Chondrocyte (in vitro differentiated cells): ENCODE results near the gene PKD1. TPM values are rescaled to one million over a fixed set of nuclear protein-coding genes. Genes with fewer than 3 reads are reported as not detected.

Experiments
- DNase-seq: peaks from one replicate; pipeline ENCODE4 v3.0.0; 2021; ENCODE audit warnings: mixed read lengths, low spot score
- H3K27ac Mint-ChIP-seq: one replicate; pipeline ENCODE4 v1.8.0; 2021; ENCODE audit warnings: mild to moderate bottlenecking, moderate library complexity, mixed read lengths; ENCODE audit not compliant: unreplicated experiment
- H3K27me3 Mint-ChIP-seq: 2 replicates; pipeline ENCODE4 v1.8.0; 2021; ENCODE audit warnings: low read depth, mixed read lengths
- H3K36me3 Mint-ChIP-seq: 2 replicates; pipeline ENCODE4 v1.8.0; 2021; ENCODE audit warnings: low read depth, mixed read lengths
- H3K4me1 Mint-ChIP-seq: 2 replicates; pipeline ENCODE4 v1.8.0; 2021; ENCODE audit warnings: low read depth, mild to moderate bottlenecking, mixed read lengths
- H3K4me3 Mint-ChIP-seq: one replicate; pipeline ENCODE4 v1.8.0; 2021; ENCODE audit warnings: mild to moderate bottlenecking, moderate library complexity, mixed read lengths; ENCODE audit not compliant: unreplicated experiment
- H3K9me3 Mint-ChIP-seq: 2 replicates; pipeline ENCODE4 v1.8.0; 2021; ENCODE audit warnings: low read depth, mixed read lengths
- total RNA-seq: library from RNA; stranded (reverse); gene quantifications from 3 replicates; pipeline ENCODE4 v1.2.1, GENCODE V29; 2021
- TF ChIP-seq, protein P1 (sequence below): fragments of 200-600 bp; sonication (generic); IDR thresholded peaks from 2 replicates; pipeline ENCODE4 v1.5.0; 2021; ENCODE audit warnings: antibody characterized with exemption, mild to moderate bottlenecking, moderate library complexity

PKD1 gene
- total RNA-seq, 1 donor from 2014 or later, result 230 TPM

DNA sequence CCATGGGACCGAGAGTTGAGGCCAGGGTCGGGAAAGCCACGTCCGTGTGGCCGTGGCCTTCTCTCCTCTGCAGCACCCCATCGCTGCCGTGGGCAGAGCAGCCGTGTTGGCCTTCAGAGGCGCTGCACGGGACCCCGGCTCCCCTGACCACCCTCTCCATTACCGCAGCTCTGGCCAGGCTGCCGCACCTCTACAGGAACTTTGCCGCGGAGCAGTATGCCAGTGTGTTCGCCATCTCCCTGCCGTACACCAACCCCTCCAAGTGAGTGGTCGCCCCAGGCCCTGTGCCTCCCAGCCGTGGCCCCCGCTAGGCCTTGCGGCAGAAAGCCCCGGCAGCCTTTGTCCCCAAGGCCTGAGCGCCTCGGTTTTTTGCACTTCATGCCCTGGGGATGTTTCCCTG lies 60.1 kb downstream of the PKD1 start:
- H3K4me3 Mint-ChIP-seq, result no peak overlapping the region
- DNase-seq, result no peak
- H3K36me3 Mint-ChIP-seq, result peaks cover 14% of the 10 kb centered on the region
- H3K4me1 Mint-ChIP-seq, result no peaks in the 10 kb centered on the region
- no peaks in the 10 kb centered on the region for H3K9me3 Mint-ChIP-seq
- TF ChIP-seq, protein P1, sequence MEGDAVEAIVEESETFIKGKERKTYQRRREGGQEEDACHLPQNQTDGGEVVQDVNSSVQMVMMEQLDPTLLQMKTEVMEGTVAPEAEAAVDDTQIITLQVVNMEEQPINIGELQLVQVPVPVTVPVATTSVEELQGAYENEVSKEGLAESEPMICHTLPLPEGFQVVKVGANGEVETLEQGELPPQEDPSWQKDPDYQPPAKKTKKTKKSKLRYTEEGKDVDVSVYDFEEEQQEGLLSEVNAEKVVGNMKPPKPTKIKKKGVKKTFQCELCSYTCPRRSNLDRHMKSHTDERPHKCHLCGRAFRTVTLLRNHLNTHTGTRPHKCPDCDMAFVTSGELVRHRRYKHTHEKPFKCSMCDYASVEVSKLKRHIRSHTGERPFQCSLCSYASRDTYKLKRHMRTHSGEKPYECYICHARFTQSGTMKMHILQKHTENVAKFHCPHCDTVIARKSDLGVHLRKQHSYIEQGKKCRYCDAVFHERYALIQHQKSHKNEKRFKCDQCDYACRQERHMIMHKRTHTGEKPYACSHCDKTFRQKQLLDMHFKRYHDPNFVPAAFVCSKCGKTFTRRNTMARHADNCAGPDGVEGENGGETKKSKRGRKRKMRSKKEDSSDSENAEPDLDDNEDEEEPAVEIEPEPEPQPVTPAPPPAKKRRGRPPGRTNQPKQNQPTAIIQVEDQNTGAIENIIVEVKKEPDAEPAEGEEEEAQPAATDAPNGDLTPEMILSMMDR, result no peak
- no peak overlapping the region for H3K27ac Mint-ChIP-seq
- no peaks in the 10 kb centered on the region for H3K27me3 Mint-ChIP-seq

DNA sequence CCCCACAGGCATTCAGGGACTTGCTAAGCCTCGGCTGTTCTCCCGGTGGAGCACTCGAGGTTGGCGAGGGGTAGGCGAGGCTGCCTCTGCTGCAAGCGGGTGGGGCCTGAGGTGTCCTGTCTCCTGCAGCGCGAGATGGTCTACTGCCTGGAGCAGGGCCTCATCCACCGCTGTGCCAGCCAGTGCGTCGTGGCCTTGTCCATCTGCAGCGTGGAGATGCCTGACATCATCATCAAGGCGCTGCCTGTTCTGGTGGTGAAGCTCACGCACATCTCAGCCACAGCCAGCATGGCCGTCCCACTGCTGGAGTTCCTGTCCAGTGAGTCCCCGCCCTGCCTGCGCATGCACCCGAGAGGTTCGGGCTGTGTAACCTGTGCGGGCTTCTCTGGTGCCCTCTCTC lies 61.6 kb downstream of the PKD1 start:
- TF ChIP-seq, protein P1, result no peak
- DNase-seq, result no peak
- Mint-ChIP-seq H3K36me3 (peaks cover 18% of the 10 kb centered on the region), H3K9me3 (no peaks in the 10 kb centered on the region), H3K4me3 (no peak overlapping the region), H3K27me3 (no peaks in the 10 kb centered on the region), H3K4me1 (no peaks in the 10 kb centered on the region), H3K27ac (no peak overlapping the region)

DNA sequence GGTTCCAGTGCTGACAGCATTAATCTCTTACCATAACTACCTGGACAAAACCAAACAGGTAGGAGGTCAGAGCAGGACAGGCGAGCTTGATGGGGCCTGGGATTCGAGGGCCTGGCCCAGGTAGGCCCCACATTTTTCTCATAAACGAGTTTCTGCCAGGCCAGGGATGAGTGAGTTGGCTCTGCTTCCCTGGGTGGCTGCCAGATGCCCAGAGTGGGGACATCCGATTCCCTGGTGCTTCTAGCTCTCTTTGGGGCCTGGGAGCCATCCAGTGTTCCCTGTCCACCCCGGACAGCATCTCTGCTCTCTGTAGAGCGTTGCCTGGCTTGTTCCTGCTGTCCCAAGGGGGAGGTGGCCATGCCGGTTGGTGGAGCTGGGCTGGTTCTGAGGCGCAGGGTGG lies 62.8 kb downstream of the PKD1 start:
- no peak for DNase-seq
- Mint-ChIP-seq H3K4me1 (no peaks in the 10 kb centered on the region), H3K27me3 (no peaks in the 10 kb centered on the region), H3K4me3 (no peak overlapping the region), H3K36me3 (peaks cover 22% of the 10 kb centered on the region), H3K27ac (no peak overlapping the region), H3K9me3 (no peaks in the 10 kb centered on the region)
- TF ChIP-seq, protein P1, result no peak

DNA sequence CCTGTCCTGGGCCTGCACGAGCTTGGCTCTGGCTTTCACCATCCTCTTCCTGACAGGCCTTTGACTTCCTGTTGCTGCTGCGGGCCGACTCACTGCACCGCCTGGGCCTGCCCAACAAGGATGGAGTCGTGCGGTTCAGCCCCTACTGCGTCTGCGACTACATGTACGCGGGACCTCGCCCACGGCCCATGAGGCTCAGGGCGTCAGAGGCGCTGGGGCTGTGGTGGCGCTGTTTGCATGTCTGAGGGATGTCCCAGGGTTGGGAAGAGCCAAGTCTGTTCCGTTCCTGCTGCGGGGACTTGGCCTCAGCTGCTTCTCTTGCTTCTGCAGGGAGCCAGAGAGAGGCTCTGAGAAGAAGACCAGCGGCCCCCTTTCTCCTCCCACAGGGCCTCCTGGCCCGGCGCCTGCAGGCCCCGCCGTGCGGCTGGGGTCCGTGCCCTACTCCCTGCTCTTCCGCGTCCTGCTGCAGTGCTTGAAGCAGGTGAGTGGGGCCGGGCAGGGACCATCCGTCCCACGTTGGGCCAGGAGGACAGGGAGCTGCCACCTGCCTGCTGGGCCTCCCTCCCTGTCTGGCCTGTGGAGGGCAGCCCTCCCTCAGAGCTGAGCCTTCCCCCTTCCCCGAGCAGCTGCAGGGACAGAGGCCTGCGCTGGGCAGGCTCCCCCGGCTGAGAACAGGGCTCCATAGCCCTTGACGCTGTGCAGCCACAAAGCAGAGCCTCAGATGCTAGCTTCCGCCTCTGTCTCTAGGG lies 64.1 kb downstream of the PKD1 start:
- Mint-ChIP-seq H3K4me3 (no peak overlapping the region), H3K36me3 (peaks cover 24% of the 10 kb centered on the region), H3K27ac (no peak overlapping the region), H3K27me3 (no peaks in the 10 kb centered on the region), H3K9me3 (no peaks in the 10 kb centered on the region), H3K4me1 (no peaks in the 10 kb centered on the region)
- DNase-seq, result no peak
- TF ChIP-seq, protein P1, result no peak

DNA sequence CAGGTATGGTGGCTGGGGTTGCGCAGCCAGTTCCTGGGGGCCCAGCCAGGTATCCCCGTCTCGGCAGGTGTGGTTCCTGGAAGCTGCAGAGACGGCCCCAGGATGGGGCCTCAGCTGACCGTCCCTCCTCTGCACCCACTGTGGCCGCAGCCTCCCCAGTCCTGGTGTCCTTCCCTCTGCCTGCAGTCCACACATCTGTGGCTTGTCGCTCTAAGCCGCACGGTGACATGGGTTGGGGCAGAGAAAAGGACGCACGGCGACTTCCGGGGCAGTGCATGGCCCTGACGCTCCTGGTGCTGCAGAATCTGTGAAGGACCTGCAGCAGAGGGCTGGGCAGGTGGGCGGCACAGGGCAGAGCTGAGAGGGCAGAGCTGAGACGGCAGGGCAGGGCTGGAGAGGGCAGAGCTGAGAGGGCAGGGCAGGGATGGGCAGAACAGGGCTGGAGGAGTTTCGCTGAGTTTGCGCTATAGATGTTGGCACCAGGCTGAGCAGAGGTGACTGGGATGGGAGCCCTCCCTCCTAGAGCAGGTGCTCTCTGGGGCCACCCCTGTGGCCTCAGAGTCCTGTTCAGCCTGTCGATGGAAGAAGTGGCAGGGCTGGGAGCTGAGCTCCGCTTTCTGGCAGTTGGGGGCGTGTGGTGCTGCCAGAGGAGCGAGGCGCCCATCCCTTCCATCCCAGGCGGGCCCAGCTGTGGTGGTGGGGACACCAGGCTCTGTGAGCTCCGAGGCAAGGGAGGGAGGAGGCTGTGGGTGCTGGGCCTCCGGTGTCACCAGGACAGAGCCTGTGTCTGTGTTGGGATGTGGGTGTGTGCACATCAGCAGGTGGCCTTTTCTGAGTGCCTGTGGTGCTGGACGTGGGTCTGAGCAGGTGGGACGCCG lies 64.9 kb downstream of the PKD1 start:
- TF ChIP-seq, protein P1, result no peak
- no peaks in the 10 kb centered on the region for H3K27me3 Mint-ChIP-seq
- H3K27ac Mint-ChIP-seq, result no peak overlapping the region
- DNase-seq, result no peak
- no peaks in the 10 kb centered on the region for H3K4me1 Mint-ChIP-seq
- H3K9me3 Mint-ChIP-seq, result no peaks in the 10 kb centered on the region
- peaks cover 29% of the 10 kb centered on the region for H3K36me3 Mint-ChIP-seq
- H3K4me3 Mint-ChIP-seq, result no peak overlapping the region
